ENCODE measurements around the gene SUZ12. TPM values are rescaled to one million over a fixed set of nuclear protein-coding genes. Genes with fewer than 3 reads are reported as not detected.

The SUZ12 gene
- polyA plus RNA-seq, 2 of the 4 experiments (the other 2 are of a cell fraction), result 38.6 to 54.6 TPM

- Histone ChIP-seq H3K9me3 (no peaks in the 10 kb centered on the region), H3K4me2 (no peak overlapping the region), H3K4me3 (no peak overlapping the region), H3K27ac (no peak overlapping the region), H3K4me1 (peaks cover 9% of the 10 kb centered on the region; the same call in 1 of the 3 replicates)
- ATAC-seq (no peak), FAIRE-seq (no peak), DNase-seq (ENCODE audit: low read depth in 1 of 2, low spot score in 1 of 2) (no peak)
- CTCF ChIA-PET, result interaction anchor here (0.6 to 5.6 kb wide), 7 partner anchors 11 to 344 kb away, joined by 3 to 48 read pairs (median 4); no protein-coding TSS in a partner anchor
- TF ChIP-seq EHF (CRISPR knock-in tag; IDR thresholded peaks at IDR 0.05), result no peak
- no peak for TF ChIP-seq KDM5A (IDR thresholded peaks at IDR 0.05)
- no peak for TF ChIP-seq PBX3 (IDR thresholded peaks at IDR 0.05)
- TF ChIP-seq CHD2 (IDR thresholded peaks at IDR 0.05; ENCODE audit: low read length, partially characterized antibody), result no peak
- TF ChIP-seq MAFK (IDR thresholded peaks at IDR 0.05; ENCODE audit: partially characterized antibody), result no peak
- TF ChIP-seq FOSL2 (IDR thresholded peaks at IDR 0.05), result no peak
- TF ChIP-seq FOSL2 (CRISPR knock-in tag; IDR thresholded peaks at IDR 0.05), result no peak
- no peak for TF ChIP-seq TP53 (CRISPR knock-in tag; IDR thresholded peaks at IDR 0.05)
- no peak for TF ChIP-seq MAZ (IDR thresholded peaks at IDR 0.05; ENCODE audit: borderline replicate concordance, low read depth, low read length)
- TF ChIP-seq ZC3H11A (IDR thresholded peaks at IDR 0.05), result no peak
- TF ChIP-seq CEBPB (IDR thresholded peaks at IDR 0.05), result no peak
- no peak for TF ChIP-seq KDM1A (IDR thresholded peaks at IDR 0.05; ENCODE audit: low read depth)
- no peak for TF ChIP-seq ATOH8 (CRISPR knock-in tag; IDR thresholded peaks at IDR 0.05; ENCODE audit: low read depth)
- TF ChIP-seq, protein P1, sequence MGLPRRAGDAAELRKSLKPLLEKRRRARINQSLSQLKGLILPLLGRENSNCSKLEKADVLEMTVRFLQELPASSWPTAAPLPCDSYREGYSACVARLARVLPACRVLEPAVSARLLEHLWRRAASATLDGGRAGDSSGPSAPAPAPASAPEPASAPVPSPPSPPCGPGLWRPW (IDR thresholded peaks at IDR 0.05), result no peak
- TF ChIP-seq FOSB (CRISPR knock-in tag; IDR thresholded peaks at IDR 0.05), result no peak
- no peak for TF ChIP-seq HOXB5 (CRISPR knock-in tag; IDR thresholded peaks at IDR 0.05)
- TF ChIP-seq HOXA7 (CRISPR knock-in tag; IDR thresholded peaks at IDR 0.05), result no peak
- TF ChIP-seq FOXS1 (CRISPR knock-in tag; IDR thresholded peaks at IDR 0.05), result no peak
- TF ChIP-seq, protein P2, sequence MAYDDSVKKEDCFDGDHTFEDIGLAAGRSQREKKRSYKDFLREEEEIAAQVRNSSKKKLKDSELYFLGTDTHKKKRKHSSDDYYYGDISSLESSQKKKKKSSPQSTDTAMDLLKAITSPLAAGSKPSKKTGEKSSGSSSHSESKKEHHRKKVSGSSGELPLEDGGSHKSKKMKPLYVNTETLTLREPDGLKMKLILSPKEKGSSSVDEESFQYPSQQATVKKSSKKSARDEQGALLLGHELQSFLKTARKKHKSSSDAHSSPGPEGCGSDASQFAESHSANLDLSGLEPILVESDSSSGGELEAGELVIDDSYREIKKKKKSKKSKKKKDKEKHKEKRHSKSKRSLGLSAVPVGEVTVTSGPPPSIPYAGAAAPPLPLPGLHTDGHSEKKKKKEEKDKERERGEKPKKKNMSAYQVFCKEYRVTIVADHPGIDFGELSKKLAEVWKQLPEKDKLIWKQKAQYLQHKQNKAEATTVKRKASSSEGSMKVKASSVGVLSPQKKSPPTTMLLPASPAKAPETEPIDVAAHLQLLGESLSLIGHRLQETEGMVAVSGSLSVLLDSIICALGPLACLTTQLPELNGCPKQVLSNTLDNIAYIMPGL (CRISPR knock-in tag; IDR thresholded peaks at IDR 0.05; ENCODE audit: borderline replicate concordance), result no peak
- TF ChIP-seq PHF8 (IDR thresholded peaks at IDR 0.05; ENCODE audit: borderline replicate concordance, low read depth), result no peak
- POLR2A ChIA-PET, result no interaction called here
- WGBS (ENCODE audit: missing lambda C conversion rate), result 48% methylated on average over 2 of the region's 2 CpGs
Measured at GRCh38 chr17:31902693-31903092, 34.1 kb upstream of the SUZ12 start.

GRCh38 chr17:31903401-31903800, 33.4 kb upstream of the SUZ12 start:
- FAIRE-seq (no peak), DNase-seq (ENCODE audit: low read depth in 1 of 2, low spot score in 1 of 2) (no peak), ATAC-seq (no peak)
- no peaks in the 10 kb centered on the region for H3K9me3 ChIP-seq
- no peak overlapping the region for H3K4me3 ChIP-seq
- ChIA-PET POLR2A (no interaction called here), CTCF (interaction anchor here (0.6 to 5.6 kb wide), 4 partner anchors 10 to 466 kb away, joined by 3 to 48 read pairs (median 5); no protein-coding TSS in a partner anchor)
- no peak overlapping the region for H3K4me2 ChIP-seq
- WGBS (ENCODE audit: missing lambda C conversion rate), result 92% methylated on average over 16 of the region's 16 CpGs
- H3K4me1 ChIP-seq, result peaks cover 9% of the 10 kb centered on the region; the same call in 1 of the 3 replicates
- H3K27ac ChIP-seq, result no peak overlapping the region
- TF ChIP-seq RARB (CRISPR knock-in tag; IDR thresholded peaks at IDR 0.05), result no peak
- no peak for TF ChIP-seq KDM5A (IDR thresholded peaks at IDR 0.05)
- TF ChIP-seq, protein P3, sequence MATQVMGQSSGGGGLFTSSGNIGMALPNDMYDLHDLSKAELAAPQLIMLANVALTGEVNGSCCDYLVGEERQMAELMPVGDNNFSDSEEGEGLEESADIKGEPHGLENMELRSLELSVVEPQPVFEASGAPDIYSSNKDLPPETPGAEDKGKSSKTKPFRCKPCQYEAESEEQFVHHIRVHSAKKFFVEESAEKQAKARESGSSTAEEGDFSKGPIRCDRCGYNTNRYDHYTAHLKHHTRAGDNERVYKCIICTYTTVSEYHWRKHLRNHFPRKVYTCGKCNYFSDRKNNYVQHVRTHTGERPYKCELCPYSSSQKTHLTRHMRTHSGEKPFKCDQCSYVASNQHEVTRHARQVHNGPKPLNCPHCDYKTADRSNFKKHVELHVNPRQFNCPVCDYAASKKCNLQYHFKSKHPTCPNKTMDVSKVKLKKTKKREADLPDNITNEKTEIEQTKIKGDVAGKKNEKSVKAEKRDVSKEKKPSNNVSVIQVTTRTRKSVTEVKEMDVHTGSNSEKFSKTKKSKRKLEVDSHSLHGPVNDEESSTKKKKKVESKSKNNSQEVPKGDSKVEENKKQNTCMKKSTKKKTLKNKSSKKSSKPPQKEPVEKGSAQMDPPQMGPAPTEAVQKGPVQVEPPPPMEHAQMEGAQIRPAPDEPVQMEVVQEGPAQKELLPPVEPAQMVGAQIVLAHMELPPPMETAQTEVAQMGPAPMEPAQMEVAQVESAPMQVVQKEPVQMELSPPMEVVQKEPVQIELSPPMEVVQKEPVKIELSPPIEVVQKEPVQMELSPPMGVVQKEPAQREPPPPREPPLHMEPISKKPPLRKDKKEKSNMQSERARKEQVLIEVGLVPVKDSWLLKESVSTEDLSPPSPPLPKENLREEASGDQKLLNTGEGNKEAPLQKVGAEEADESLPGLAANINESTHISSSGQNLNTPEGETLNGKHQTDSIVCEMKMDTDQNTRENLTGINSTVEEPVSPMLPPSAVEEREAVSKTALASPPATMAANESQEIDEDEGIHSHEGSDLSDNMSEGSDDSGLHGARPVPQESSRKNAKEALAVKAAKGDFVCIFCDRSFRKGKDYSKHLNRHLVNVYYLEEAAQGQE (IDR thresholded peaks at IDR 0.05), result no peak
- TF ChIP-seq ZSCAN20 (CRISPR knock-in tag; IDR thresholded peaks at IDR 0.05), result no peak

Measured in A549 (cell line).